PC-3 (cell line): Measurements from ENCODE around the gene NPIPA8.
"Not testable (repeated sequence)": the region's sequence is repeated elsewhere in the genome, so short reads cannot be mapped to it uniquely, and the experiment has no call there.

Experiments used
- EZH2 ChIP-seq: fragments of 300-600 bp; sonication (generic); IDR thresholded peaks from one replicate; pipeline ENCODE4 v1.6.1; 2017; ENCODE audit warnings: antibody characterized with exemption, mild to moderate bottlenecking, low read length; ENCODE audit not compliant: unreplicated experiment
- EZH2phosphoT487 ChIP-seq: fragments of 300-600 bp; sonication (generic); IDR thresholded peaks from 2 replicates; pipeline ENCODE4 v1.6.1; 2018; ENCODE audit warnings: mild to moderate bottlenecking, antibody characterized with exemption, low read length, borderline replicate concordance
- TF ChIP-seq, protein P1 (sequence below): fragments of 300-600 bp; sonication (generic); conservative IDR thresholded peaks from 2 replicates; pipeline ENCODE4 v1.5.1; 2017; ENCODE audit warnings: antibody characterized with exemption, low read depth, mild to moderate bottlenecking, low read length

GRCh38 chr16:18270171-18270570 is 66.4 kb downstream of the NPIPA8 start:
- TF ChIP-seq, protein P1, sequence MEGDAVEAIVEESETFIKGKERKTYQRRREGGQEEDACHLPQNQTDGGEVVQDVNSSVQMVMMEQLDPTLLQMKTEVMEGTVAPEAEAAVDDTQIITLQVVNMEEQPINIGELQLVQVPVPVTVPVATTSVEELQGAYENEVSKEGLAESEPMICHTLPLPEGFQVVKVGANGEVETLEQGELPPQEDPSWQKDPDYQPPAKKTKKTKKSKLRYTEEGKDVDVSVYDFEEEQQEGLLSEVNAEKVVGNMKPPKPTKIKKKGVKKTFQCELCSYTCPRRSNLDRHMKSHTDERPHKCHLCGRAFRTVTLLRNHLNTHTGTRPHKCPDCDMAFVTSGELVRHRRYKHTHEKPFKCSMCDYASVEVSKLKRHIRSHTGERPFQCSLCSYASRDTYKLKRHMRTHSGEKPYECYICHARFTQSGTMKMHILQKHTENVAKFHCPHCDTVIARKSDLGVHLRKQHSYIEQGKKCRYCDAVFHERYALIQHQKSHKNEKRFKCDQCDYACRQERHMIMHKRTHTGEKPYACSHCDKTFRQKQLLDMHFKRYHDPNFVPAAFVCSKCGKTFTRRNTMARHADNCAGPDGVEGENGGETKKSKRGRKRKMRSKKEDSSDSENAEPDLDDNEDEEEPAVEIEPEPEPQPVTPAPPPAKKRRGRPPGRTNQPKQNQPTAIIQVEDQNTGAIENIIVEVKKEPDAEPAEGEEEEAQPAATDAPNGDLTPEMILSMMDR: not testable (repeated sequence)
- TF ChIP-seq EZH2phosphoT487, EZH2: not testable (repeated sequence)
